H1 (cell line): ENCODE results near the gene GPS2. TPM values are rescaled to one million over a fixed set of nuclear protein-coding genes. Genes with fewer than 3 reads are reported as not detected.

Experiments used
- CTCF ChIA-PET: fragments of 300-600 bp; sonication (Branson Sonifier 250); formaldehyde crosslinking; loops from one replicate; lab custom pipeline; 2021; ENCODE audit not compliant: partially characterized antibody; lab: Charles Lee
- POLR2A ChIA-PET: fragments of 300-600 bp; sonication (Branson Sonifier 250); formaldehyde crosslinking; loops from one replicate; lab custom pipeline; 2021; ENCODE audit warnings: inconsistent platforms; ENCODE audit not compliant: partially characterized antibody; lab: Charles Lee
- DNase-seq, 2 experiments: peaks; one replicate each; pipeline versions ENCODE4 v3.0.0 to v3.0.0-alpha.2; 2010 to 2022; ENCODE audit warnings: low spot score in 2 of 2, low read depth in 1 of 2, mixed read lengths in 1 of 2
- FAIRE-seq: peaks from 2 replicates; lab custom pipeline; 2011; peaks lifted over from hg19 to GRCh38; lab: Jason Lieb, UNC
- H2AFZ ChIP-seq: 2 replicates; pipeline ENCODE4 v1.8.1; 2012; ENCODE audit warnings: low read length, inconsistent platforms
- H2AK5ac ChIP-seq: 2 replicates; pipeline ENCODE4 v1.6.1; 2013; ENCODE audit warnings: low read depth, low read length
- H2BK120ac ChIP-seq: replicated peaks from 2 replicates; pipeline ENCODE3; 2013; ENCODE audit warnings: low read depth, low read length, inconsistent platforms
- H2BK12ac ChIP-seq: 2 replicates; pipeline ENCODE4 v1.6.1; 2013; ENCODE audit warnings: low read depth, low read length
- H2BK15ac ChIP-seq: 2 replicates; pipeline ENCODE4 v1.6.1; 2013; ENCODE audit warnings: low read length
- H2BK20ac ChIP-seq: 2 replicates; pipeline ENCODE4 v1.6.1; 2013; ENCODE audit warnings: low read length
- H2BK5ac ChIP-seq: 2 replicates; pipeline ENCODE4 v1.6.1; 2013; ENCODE audit warnings: low read depth, low read length
- H3K14ac ChIP-seq: 2 replicates; pipeline ENCODE4 v1.6.1; 2013; ENCODE audit warnings: inconsistent platforms; ENCODE audit not compliant: insufficient read length
- H3K18ac ChIP-seq: 2 replicates; pipeline ENCODE4 v1.6.1; 2013; ENCODE audit warnings: low read length; ENCODE audit errors: extremely low read depth
- H3K23ac ChIP-seq: 2 replicates; pipeline ENCODE4 v1.6.1; 2013; ENCODE audit warnings: inconsistent platforms; ENCODE audit not compliant: insufficient read length
- H3K23me2 ChIP-seq: 2 replicates; pipeline ENCODE4 v1.6.1; 2013; ENCODE audit warnings: low read depth, low read length
- H3K27ac ChIP-seq: 2 replicates; pipeline ENCODE4 v1.6.1; 2011; ENCODE audit warnings: low read depth, low read length, inconsistent platforms
- H3K27me3 ChIP-seq, 4 experiments: replicated peaks in 1 of 4; 1 replicate in 1 of 4; 2 replicates in 3 of 4; pipeline versions ENCODE4 v1.6.1 to v1.8.1; 2011 to 2013; ENCODE audit warnings: low read length in 3 of 4, mild to moderate bottlenecking in 3 of 4, inconsistent platforms in 2 of 4, mixed read lengths in 2 of 4, moderate library complexity in 1 of 4; ENCODE audit not compliant: control insufficient read depth in 3 of 4, insufficient read depth in 3 of 4; ENCODE audit errors: extremely low read depth in 1 of 4
- H3K36me3 ChIP-seq, 4 experiments: 2 replicates each; pipeline versions ENCODE4 v1.6.1 to v1.8.1; 2011 to 2013; ENCODE audit warnings: mild to moderate bottlenecking in 4 of 4, low read length in 3 of 4, moderate library complexity in 2 of 4, control low read depth in 1 of 4, inconsistent platforms in 1 of 4; ENCODE audit not compliant: insufficient read depth in 4 of 4, control insufficient read depth in 2 of 4
- H3K4ac ChIP-seq: replicated peaks from 2 replicates; pipeline ENCODE3; 2013; ENCODE audit warnings: low read length, low read depth, mixed read lengths, inconsistent platforms; ENCODE audit not compliant: insufficient read length
- H3K4me1 ChIP-seq, 4 experiments: replicated peaks in 1 of 4; 1 replicate in 1 of 4; 2 replicates in 3 of 4; pipeline versions ENCODE4 v1.6.1 to v1.8.1; 2011 to 2013; ENCODE audit warnings: low read length in 3 of 4, inconsistent platforms in 2 of 4, mixed read lengths in 1 of 4; ENCODE audit not compliant: insufficient read depth in 4 of 4, control insufficient read depth in 3 of 4
- H3K4me2 ChIP-seq, 2 experiments: 2 replicates each; pipeline versions ENCODE4 v1.6.1 to v1.8.1; 2011 to 2013; ENCODE audit warnings: low read depth in 2 of 2, low read length in 2 of 2, control low read depth in 1 of 2, inconsistent platforms in 1 of 2, mild to moderate bottlenecking in 1 of 2; ENCODE audit not compliant: insufficient read depth in 1 of 2
- H3K4me3 ChIP-seq, 4 experiments: fragments of 200-600, 300-600 bp in 1 of 4; sonication (generic), shearing (Covaris generic), sonication (Bioruptor Twin) in 1 of 4; 2 replicates each; pipeline versions ENCODE4 v1.5.1 to v1.8.1; 2011 to 2016; ENCODE audit warnings: low read length in 4 of 4, low read depth in 3 of 4, control low read depth in 2 of 4, inconsistent platforms in 2 of 4, mild to moderate bottlenecking in 2 of 4, mixed read lengths in 1 of 4, moderate library complexity in 1 of 4; ENCODE audit not compliant: insufficient read depth in 2 of 4; ENCODE audit errors: extremely low read depth in 1 of 4
- H3K56ac ChIP-seq: replicated peaks from 2 replicates; pipeline ENCODE3; 2013; ENCODE audit warnings: low read depth, mild to moderate bottlenecking, mixed read lengths, low read length, inconsistent platforms; ENCODE audit not compliant: insufficient read length
- H3K79me1 ChIP-seq: 2 replicates; pipeline ENCODE4 v1.6.1; 2013; ENCODE audit warnings: low read depth, low read length, control low read depth
- H3K79me2 ChIP-seq, 2 experiments: 2 replicates each; pipeline versions ENCODE4 v1.6.1 to v1.8.1; 2012 to 2013; ENCODE audit warnings: low read length in 2 of 2, mild to moderate bottlenecking in 2 of 2, inconsistent platforms in 1 of 2; ENCODE audit not compliant: insufficient read depth in 2 of 2, control insufficient read depth in 1 of 2
- H3K9ac ChIP-seq, 4 experiments: replicated peaks in 1 of 4; 1 replicate in 1 of 4; 2 replicates in 3 of 4; pipeline versions ENCODE4 v1.6.1 to v1.8.1; 2011 to 2013; ENCODE audit warnings: low read depth in 3 of 4, low read length in 3 of 4, control low read depth in 2 of 4, mild to moderate bottlenecking in 2 of 4, moderate library complexity in 2 of 4, inconsistent platforms in 1 of 4; ENCODE audit errors: extremely low read depth in 1 of 4
- H3K9me3 ChIP-seq, 2 experiments: 2 replicates each; pipeline versions ENCODE4 v1.6.1 to v1.8.1; 2012 to 2013; ENCODE audit warnings: mild to moderate bottlenecking in 2 of 2, moderate library complexity in 2 of 2, control low read depth in 1 of 2, inconsistent platforms in 1 of 2, low read depth in 1 of 2, low read length in 1 of 2, mixed read lengths in 1 of 2; ENCODE audit not compliant: insufficient read depth in 2 of 2
- H4K20me1 ChIP-seq, 2 experiments: replicated peaks in 1 of 2; 2 replicates each; pipeline versions ENCODE3 to v1.8.1; 2011 to 2013; ENCODE audit warnings: inconsistent platforms in 2 of 2, low read length in 2 of 2, mild to moderate bottlenecking in 1 of 2; ENCODE audit not compliant: insufficient read depth in 2 of 2, control insufficient read depth in 1 of 2
- H4K5ac ChIP-seq: 2 replicates; pipeline ENCODE4 v1.6.1; 2013; ENCODE audit warnings: low read length, low read depth, mixed read lengths, inconsistent platforms; ENCODE audit not compliant: insufficient read length
- H4K8ac ChIP-seq: 2 replicates; pipeline ENCODE4 v1.8.0; 2013; ENCODE audit warnings: mild to moderate bottlenecking, moderate library complexity, low read length, inconsistent platforms; ENCODE audit not compliant: insufficient read depth; ENCODE audit errors: extremely low read depth
- H4K91ac ChIP-seq: replicated peaks from 2 replicates; pipeline ENCODE3; 2013; ENCODE audit warnings: low read length, mixed read lengths, inconsistent platforms; ENCODE audit not compliant: insufficient read length
- ASH2L ChIP-seq: fragments of 200-600, 300-600 bp; sonication (generic); IDR thresholded peaks from one replicate; pipeline ENCODE4 v1.7.1; 2017; ENCODE audit warnings: low read length
- BRCA1 ChIP-seq: IDR thresholded peaks from 2 replicates; pipeline ENCODE4 v1.6.1; 2012; ENCODE audit warnings: low read depth, low read length, improper control_type of control experiment
- CBX5 ChIP-seq: fragments of 300-800, 300-1000 bp; sonication (generic); IDR thresholded peaks from 2 replicates; pipeline ENCODE4 v1.7.1; 2016; ENCODE audit warnings: antibody characterized with exemption, low read length, low read depth
- CEBPB ChIP-seq: IDR thresholded peaks from 2 replicates; pipeline ENCODE4 v1.6.1; 2012; ENCODE audit warnings: low read depth, low read length
- CHD2 ChIP-seq: IDR thresholded peaks from 2 replicates; pipeline ENCODE4 v1.6.1; 2012; ENCODE audit warnings: low read length, improper control_type of control experiment
- EGR1 ChIP-seq: IDR thresholded peaks from 2 replicates; pipeline ENCODE4 v1.6.1; 2011; ENCODE audit warnings: low read depth, low read length, borderline replicate concordance
- EZH2 ChIP-seq: fragments of 200-600 bp; sonication (generic); IDR thresholded peaks from 2 replicates; pipeline ENCODE4 v1.7.1; 2012; ENCODE audit warnings: low read depth, mild to moderate bottlenecking, moderate library complexity, low read length, inconsistent platforms; ENCODE audit not compliant: severe bottlenecking
- FOSL1 ChIP-seq: IDR thresholded peaks from 2 replicates; pipeline ENCODE4 v1.6.1; 2011; ENCODE audit warnings: mild to moderate bottlenecking, low read depth, low read length, moderate library complexity; ENCODE audit not compliant: insufficient read depth
- JUN ChIP-seq: IDR thresholded peaks from 2 replicates; pipeline ENCODE4 v1.6.1; 2011; ENCODE audit warnings: low read depth, mild to moderate bottlenecking, improper control_type of control experiment, low read length
- RAD21 ChIP-seq, 2 experiments: IDR thresholded peaks in 1 of 2; conservative IDR thresholded peaks in 1 of 2; 2 replicates each; pipeline ENCODE4 v1.6.1; 2011; ENCODE audit warnings: low read depth in 2 of 2, low read length in 2 of 2, improper control_type of control experiment in 1 of 2, inconsistent platforms in 1 of 2, mild to moderate bottlenecking in 1 of 2, moderate library complexity in 1 of 2
- RFX5 ChIP-seq: IDR thresholded peaks from 2 replicates; pipeline ENCODE4 v1.6.1; 2011; ENCODE audit warnings: low read depth, low read length, improper control_type of control experiment, borderline replicate concordance
- SIX5 ChIP-seq: IDR thresholded peaks from 2 replicates; pipeline ENCODE4 v1.6.1; 2011; ENCODE audit warnings: mild to moderate bottlenecking, low read depth, low read length
- SP4 ChIP-seq: IDR thresholded peaks from 2 replicates; pipeline ENCODE4 v1.6.1; 2012; ENCODE audit warnings: low read length, inconsistent platforms
- TCF12 ChIP-seq: IDR thresholded peaks from 2 replicates; pipeline ENCODE4 v1.6.1; 2011; ENCODE audit warnings: low read depth, mild to moderate bottlenecking, low read length
- WGBS, 2 experiments: shearing (Covaris generic) in 1 of 2; methylation state at CpG; one replicate each; pipeline versions ENCODE4 v1.1.6 to v1.1.7; 2013 to 2015; ENCODE audit warnings: low lambda C conversion rate in 2 of 2, mixed read lengths in 2 of 2, inconsistent platforms in 1 of 2, low coverage in 1 of 2, missing lambda C conversion rate in 1 of 2; ENCODE audit not compliant: insufficient replicate concordance in 2 of 2, insufficient coverage in 1 of 2, insufficient read length in 1 of 2; ENCODE audit errors: extremely low coverage in 1 of 2, missing lambda C conversion rate in 1 of 2; 5-methylcytosine and 5-hydroxymethylcytosine counted together
- polyA plus RNA-seq, 7 experiments: library from polyadenylated mRNA; depleted of rRNA in 3 of 7; stranded (reverse) in 5 of 7; unstranded in 2 of 7; fragments of >200 nt in 5 of 7; fragments of 200-250 nt in 2 of 7; gene quantifications; 1 replicate in 5 of 7; 2 replicates in 1 of 7; 4 replicates in 1 of 7; pipeline versions ENCODE4 v1.2.1 to v1.2.3, GENCODE V29; 2011 to 2013; ENCODE audit warnings: missing spikeins in 2 of 7, mixed read lengths in 2 of 7
- total RNA-seq: library from RNA; stranded (reverse); fragmentation: NEBNext Ultra II Directional; extraction: Animal tissue kit (Norgen Biotek cat#: 25700); gene quantifications from 2 replicates; pipeline ENCODE4 v1.2.1, GENCODE V29; 2021
- TF ChIP-seq, protein P1 (sequence below): IDR thresholded peaks from 2 replicates; pipeline ENCODE4 v1.6.1; 2012; ENCODE audit warnings: inconsistent platforms

GPS2 gene
- total and polyA plus RNA-seq, 2 of the 8 experiments (the other 6 are each of a cell fraction or from before 2014, with no cell fraction given): 67.0 to 152 TPM

- H3K79me2 ChIP-seq: no peaks in the 10 kb centered on the region
Measured at GRCh38 chr17:7357381-7357780, 42.2 kb upstream of the GPS2 start.

More at GRCh38 chr17:7357381-7357780, 42.2 kb upstream of the GPS2 start:
- Histone ChIP-seq H3K4me3 (no peak overlapping the region), H3K27me3 (no peaks in the 10 kb centered on the region), H2BK15ac (no peak overlapping the region), H3K4ac (no peak overlapping the region), H3K9me3 (no peaks in the 10 kb centered on the region), H3K9ac (no peak overlapping the region), H3K79me1 (no peaks in the 10 kb centered on the region), H2BK120ac (no peak overlapping the region), H2AK5ac (no peak overlapping the region; the same call in 1 of the 2 replicates), H3K4me1 (peaks cover 0 to 7% (median 2%) of the 10 kb centered on the region in 4 experiments; a peak in 5 of 7 replicates), H3K18ac (no peak overlapping the region), H3K23ac (no peak overlapping the region), H2AFZ (no peak overlapping the region), H4K5ac (no peak overlapping the region), H2BK12ac (no peak overlapping the region), H3K14ac (no peak overlapping the region), H3K23me2 (no peaks in the 10 kb centered on the region; the same call in 1 of the 2 replicates), H4K91ac (no peak overlapping the region), H4K8ac (no peak overlapping the region), H3K4me2 (no peak overlapping the region), H2BK5ac (no peak overlapping the region), H3K56ac (no peak overlapping the region), H3K36me3 (no peaks in the 10 kb centered on the region), H3K27ac (no peak overlapping the region), H4K20me1 (no peaks in the 10 kb centered on the region), H2BK20ac (no peak overlapping the region)
- ChIA-PET POLR2A (interaction anchor here (0.6 to 2.2 kb wide), 2 partner anchors 43 to 128 kb away, joined by 3 to 8 read pairs; partner anchors contain the start of gene POLR2A), CTCF (interaction anchor here (0.6 to 1.9 kb wide), 3 partner anchors 14 to 52 kb away, joined by 3 to 8 read pairs (median 3); partner anchors contain the start of gene PLSCR3)
- DNase-seq (no peak), FAIRE-seq (no peak)
- TF ChIP-seq BRCA1 (no peak), TCF12 (no peak), EGR1 (no peak), CEBPB (no peak), CBX5 (no peak), EZH2 (no peak), SIX5 (no peak), SP4 (no peak), CHD2 (no peak), JUN (no peak), RAD21 (IDR thresholded peaks at IDR 0.05 in 1 of 2, conservative IDR thresholded peaks at IDR 0.05 in 1 of 2; ENCODE audit: low read depth in 2 of 2, low read length in 2 of 2) (no peak), RFX5 (no peak), FOSL1 (no peak), ASH2L (no peak)
- TF ChIP-seq, protein P1, sequence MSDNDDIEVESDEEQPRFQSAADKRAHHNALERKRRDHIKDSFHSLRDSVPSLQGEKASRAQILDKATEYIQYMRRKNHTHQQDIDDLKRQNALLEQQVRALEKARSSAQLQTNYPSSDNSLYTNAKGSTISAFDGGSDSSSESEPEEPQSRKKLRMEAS: no peak
- WGBS, 2 experiments: 78% methylated on average over 2 of the region's 2 CpGs; no CpG with 5 or more reads in 1 of the 2 experiments
